HK-2 (cell line): ENCODE data around the gene TAF1C.

Source experiments
- DNase-seq: peaks from one replicate; pipeline ENCODE4 v3.0.0-alpha.2; 2018; ENCODE audit not compliant: unreplicated experiment

TAF1C gene

DNA sequence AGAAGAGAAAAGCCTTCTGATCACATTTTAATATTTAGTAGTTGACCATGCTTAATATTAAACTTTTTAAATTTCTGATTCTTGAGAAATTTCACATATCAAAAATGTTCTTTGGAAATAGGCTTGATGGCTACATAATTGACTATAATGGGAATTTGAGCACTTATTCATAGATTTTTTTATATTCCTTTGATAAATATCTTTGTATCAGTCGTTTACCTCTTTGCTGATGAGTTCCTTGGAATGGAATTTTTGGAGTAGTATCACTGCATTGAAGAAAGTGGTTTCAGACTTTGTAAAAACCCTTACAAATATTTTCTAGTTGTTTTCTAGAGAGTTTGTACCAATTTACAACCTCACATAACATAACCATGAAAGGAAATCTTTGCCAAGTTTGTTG is 27.1 kb downstream of the TAF1C start:
- no peak for DNase-seq

DNA sequence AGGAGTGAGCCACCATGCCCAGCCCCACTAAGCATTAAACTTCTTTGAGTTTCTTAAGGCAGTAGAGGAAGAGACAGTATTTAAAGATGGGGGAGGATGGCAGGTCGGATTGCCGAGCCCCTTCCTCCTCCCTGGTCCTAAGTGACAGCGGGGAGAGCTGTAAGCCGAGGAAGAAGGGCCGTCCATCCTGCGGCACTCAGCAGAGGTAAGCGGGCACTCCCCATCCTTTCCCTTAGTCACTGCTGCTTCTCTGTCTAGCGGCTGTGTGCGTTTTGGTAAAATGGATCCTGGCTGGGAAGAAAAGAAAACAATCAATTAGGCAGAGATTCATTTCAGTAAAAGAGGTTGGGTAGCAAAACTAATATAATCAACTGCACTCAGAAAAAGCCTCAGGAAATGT is 27.9 kb downstream of the TAF1C start:
- no peak for DNase-seq

DNA sequence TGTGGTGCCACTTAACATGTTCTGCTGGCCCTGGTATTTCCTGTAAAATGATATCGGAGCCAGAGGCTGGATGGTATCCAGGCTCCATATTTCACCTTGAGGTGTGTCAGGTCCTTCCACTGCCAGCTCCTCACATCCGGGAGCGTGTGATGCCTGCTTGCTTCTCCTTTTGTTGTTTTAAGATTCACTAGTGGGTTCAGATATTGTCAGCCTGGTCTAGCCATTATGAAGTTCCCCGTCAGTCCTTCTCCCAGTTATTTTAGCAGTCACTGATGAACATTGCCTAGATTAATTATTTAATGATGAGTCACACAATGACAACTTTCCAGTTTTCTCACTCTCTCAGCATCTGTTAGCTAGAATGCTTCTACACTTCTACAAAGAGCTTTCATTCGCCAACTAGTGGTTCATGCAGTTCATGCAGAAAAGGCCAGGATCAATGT is 30.5 kb downstream of the TAF1C start:
- DNase-seq = peak; percentile 57

DNA sequence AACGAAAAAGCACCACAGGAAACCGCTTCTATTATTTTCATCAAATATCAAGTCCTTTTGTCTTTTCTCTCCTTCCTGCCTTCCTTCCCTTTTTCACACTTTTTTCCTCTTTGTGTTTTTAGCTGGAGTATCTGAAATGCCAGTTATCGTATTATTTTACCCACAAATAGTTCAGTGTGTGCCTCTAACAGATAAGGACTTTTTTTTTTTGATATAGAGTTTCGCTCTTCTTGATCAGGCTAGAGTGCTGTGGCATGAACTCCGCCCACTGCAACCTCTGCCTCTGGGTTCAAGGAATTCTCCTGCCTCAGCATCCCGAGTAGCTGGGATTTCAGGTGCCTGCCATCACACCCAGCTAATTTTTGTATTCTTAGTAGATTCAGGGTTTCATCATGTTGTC is 31.1 kb downstream of the TAF1C start:
- no peak for DNase-seq

DNA sequence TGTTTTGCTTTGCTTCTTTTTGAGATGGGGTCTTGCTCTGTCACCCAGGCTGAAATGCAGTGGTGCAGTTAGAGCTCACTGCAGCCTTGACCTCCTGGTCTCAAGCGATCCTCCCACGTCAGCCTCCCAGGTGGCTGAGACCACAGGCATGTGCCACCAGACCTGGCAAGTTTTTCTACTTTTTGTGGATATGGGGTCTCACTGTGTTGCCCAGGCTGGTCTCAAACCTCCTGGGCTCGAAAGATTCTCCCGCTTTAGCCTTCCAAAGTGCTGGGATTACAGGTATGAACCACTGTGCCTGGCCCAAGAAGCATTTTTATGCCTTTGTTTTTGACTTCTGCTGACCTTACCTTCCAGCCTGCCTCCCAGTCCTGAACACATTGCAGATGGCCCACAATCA is 31.6 kb downstream of the TAF1C start:
- DNase-seq = no peak

DNA sequence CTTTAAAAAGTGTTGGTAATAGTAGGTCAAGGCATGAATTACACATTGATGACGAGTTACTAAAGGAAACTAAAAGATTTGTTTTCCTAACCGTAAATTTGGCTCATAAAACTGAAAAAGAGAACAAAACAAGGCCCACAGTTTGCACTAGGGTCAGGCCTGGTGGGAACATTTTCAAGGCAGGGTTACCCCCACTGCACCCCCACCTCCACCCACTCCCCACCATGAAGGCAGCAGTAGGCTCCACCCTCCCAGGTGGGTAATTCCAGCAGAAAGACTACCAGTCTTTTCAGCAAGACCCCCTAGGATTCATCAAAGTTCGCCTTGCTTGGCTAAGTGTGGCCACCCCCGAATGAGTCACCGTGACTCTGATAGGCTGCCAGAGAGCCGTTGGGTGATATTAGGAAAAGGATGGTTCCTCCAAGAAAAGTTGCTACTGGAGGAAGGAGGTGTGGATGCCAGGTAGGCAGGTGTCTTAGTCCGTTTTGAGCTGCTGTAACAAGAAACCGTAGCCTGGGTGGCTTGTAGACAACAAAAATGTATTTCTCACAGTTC is 33.1 kb downstream of the TAF1C start:
- no peak for DNase-seq

DNA sequence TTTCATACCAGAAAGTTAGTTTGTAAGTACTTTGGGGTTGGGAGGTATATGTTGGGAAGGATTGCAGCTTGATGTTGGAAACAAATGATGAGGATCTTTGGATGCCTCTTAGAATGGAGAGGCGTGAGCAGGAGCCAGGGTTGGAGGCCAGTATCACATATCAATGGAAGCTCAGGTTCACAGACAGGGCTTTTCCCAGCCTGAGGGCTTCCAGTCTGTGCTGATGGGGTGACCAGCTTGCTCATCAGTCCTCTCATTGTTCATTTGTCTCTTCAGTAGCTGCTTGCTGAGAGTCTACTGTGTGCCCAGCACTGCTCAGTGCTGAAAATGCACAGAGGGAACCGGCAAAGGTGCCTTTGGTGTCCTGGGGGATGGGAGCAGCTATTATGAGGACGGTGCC is 35.9 kb downstream of the TAF1C start:
- DNase-seq = no peak

DNA sequence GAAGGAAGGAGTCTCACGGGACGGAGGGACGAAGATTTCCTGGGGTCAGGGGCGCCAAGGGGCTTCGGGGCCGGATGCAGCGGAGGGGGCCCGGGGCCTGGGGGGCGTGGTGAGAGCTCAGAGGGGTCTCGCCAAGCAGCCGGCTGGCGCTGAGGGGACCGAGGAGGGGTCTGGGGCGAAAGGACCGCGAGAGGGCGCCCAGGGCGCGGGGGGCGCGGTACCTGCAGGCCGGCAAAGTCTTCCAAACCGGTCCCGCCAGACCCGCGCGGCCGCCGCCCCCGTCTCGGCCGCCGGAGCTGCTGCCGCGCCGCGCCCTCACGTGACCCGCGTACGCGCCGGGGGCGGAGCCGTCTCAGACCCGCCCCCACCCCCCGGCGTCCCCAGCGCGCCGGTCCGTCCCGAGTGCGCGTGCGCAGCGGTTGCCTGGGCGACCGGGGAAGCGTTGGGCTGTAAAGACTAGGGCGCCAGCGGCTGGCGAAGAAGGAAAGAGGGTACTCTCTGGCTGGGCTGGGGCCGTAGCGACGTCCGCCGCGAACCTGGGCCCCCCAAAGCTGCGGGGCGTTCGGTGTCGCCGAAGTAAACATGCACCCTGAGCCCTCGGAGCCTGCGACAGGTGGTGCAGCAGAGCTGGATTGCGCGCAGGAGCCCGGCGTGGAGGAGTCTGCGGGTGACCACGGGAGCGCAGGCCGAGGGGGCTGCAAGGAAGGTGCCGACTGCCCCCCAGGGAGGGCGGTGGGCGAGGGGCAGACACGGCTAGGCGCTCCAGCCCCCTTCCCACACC is 41.8 kb downstream of the TAF1C start, which contains the start of the genes DNAAF1 and HSDL1:
Gene DNAAF1, plus strand, starts transcription at position 450 of the 781 bp plus-strand sequence. Its CDS starts 133 bp downstream, at position 583.
Gene HSDL1, minus strand, starts transcription at position 319 of the 781 bp plus-strand sequence. CDS start 13,856 bp downstream, outside the sequence.
- peak; percentile 92 for DNase-seq

DNA sequence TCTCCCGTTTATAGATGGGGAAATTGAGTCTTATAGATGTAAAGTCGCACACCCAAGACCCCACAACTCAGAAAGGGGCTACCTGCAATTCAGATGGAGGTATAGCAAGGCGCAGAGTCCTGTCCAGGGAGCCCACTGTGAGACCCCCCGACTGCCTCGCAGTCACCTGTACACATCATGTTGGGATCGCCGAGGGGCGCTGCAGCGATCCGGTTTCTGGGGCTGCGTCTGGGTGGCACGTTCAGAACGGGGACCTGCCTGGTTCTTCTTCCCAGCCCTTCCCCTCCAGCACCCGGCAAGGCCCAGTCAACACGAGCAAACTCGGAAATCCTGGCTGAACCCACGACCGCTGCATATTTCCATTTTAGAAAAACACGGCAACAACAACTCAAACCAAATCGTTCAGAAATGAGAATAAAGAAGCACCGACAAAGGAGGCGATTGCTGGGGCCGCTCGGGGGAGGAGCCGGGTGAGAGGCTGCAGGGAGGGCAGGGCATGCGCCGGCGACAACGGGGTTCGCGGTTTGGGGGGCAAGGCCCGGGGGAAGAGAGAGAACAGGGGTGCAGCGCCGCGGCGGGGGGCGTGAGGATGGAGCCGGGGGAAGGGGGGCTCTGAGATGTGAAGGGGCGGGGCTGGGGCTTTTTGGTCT is 42.5 kb downstream of the TAF1C start:
- DNase-seq = peak; percentile 37

DNA sequence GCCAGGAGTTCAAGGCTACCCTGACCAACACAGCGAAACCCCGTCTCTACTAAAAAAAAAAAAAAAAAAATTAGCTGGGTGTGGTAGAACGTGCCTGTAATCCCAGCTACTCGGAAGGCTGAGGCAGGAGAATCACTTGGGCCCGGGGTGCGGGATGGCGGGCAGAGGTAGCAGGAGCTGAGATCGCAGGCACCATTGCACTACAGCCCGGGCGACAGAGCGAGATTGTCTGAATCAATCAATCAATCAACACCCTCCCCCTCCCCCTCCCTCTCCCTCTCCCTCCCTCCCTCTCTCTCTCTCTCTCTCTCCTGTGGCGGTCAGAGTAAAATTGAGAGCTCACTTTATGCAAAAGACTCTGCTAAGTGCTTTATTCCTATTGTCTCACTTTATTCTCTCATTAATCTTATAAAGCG is 43.1 kb downstream of the TAF1C start:
- no peak for DNase-seq

DNA sequence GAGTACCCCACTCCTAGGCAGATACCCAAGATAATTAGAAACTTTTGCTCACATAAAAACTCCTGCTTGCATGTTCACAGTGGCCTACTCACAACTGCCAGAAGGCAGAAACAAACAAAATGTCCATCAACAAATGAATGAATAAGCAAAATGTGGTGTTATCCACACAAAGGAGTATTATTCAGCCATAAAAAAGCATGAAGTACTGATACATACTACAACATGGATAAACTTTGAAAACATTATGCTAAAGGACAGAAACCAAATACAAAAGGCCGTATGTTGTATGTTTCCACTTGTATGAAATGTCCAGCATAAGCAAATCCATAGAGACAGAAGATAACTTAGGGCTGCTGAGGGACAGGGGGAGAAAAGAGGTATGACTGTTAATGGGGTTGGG is 43.8 kb downstream of the TAF1C start:
- DNase-seq = no peak

DNA sequence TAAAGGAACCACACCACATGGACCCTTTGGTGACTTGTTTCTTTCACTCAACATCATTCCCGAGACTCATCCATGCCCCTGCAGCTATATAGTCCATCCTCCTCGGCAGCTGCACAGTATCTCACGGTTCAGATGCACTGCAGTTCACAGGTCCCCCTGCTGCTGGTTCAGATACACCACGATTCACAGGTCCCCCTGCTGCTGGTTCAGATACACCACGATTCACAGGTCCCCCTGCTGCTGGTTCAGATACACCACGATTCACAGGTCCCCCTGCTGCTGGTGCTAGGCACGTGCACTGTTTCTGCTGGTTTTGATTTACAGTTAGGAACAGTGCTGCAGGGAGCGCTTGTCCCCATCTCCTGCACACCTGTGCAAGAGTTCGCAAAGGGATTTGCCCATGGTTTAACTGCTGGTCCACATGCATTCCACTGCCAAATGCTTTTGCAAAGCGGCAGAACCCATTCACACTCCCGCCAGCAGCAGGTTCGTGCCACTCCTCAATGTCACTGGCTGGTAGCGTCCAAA is 45.6 kb downstream of the TAF1C start:
- no peak for DNase-seq

DNA sequence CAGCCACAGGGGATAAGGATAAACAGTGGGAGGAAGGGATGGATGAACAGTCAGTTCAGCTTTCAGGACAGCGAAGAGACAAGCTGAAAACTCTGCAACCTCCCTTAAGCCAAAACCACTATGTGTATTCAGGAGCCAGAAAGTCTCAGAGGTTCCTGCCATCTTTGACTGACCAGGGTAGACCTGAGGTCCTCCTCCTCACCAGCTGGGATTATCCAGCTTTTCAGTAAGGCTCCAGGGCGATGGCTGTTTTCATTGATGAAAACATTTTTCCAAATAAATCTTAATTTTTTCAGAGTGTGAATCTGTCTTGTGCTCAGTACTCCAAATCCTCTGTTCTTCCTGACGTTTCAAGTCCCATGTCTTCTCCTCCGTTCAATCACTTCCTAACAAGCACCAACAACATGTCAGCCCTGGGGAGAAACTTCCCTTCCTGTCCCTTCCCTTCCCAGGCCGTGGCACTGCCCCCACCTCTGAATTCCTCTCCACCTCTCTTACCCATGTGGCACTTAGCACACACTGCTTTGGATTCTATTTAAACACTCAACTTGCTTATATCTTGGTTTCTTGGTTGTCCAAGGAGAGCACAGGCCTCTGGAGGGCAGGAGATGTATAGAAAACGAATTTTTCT is 47.1 kb downstream of the TAF1C start:
- DNase-seq = no peak

DNA sequence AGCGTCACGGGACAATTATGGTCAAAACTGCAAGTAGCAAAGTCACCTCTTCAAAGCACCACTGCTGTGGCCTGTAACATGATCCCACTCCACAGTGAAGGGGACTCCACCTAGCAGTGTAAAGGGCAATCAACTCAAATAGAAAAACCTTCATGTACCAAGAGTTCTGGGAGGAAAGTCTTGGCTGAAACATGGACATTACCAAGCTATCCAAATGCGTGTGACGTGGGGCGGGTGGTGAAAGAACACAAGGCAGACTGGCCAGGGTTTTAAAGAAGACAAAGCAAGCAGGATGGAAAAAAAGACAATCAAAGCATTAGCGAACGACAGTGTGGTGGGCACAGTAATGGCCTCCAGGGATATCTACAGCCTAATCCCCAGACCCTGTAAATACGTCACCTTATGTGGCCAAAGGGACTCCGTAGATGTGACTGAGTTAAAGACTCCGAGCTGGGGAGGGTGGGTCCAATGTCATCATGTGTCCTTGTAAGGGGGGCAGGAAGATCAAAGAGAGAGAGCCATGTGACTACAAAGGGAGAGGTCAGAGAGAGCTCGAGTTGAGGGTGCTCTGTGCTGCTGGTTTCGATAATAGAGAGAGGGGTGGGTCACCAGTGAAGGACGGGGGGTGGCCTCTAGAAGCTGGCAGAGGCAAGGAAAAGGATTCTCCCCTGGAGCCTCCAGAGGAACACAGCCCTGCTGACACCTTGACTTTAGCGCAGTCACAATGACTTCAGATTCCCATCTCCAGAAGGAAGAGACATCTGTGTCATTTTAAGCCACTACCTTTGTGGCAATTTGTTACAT is 47.8 kb downstream of the TAF1C start:
- DNase-seq = no peak

DNA sequence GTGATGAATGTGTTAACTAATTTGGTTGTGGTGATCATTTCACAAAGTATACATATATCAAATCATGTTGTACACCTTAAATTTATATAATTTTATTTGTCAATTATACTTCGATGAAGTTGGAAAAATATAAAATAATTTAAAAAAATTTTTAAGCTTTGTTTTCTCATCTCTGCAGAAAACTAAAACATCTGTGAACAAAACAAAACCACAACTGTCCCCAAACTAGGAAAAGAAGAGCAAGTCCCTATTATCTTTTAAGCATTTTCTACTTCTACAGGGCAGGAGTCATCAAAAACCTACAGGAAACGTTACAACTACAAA is 48.4 kb downstream of the TAF1C start:
- no peak for DNase-seq

DNA sequence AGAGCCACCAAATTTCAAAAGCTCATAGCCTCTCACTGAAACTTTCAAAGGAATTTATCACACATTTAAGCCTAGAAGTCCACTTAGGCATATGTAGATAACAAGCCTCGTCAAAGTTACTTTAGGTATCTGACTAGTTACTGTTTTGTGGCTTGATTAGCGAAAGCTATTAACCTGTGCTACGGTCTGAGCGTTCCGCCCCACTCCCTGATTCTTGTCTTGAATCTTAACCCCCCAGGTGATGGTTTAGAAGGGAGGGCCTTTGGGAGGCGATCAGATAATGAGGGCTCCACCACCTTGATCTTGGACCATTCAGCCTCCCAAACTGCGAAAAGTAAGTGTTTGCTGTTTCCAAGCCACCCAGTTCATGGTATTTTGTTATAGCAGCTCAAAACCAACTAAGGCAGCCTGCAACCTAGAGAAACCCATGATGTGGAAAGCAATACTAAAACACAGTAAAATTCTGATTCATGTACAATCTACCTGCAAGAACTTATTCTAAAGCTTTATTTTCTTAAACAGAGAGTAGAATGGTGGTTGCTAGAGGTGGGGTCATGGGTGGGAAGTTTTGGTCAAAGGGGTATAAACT is 49.0 kb downstream of the TAF1C start:
- no peak for DNase-seq

DNA sequence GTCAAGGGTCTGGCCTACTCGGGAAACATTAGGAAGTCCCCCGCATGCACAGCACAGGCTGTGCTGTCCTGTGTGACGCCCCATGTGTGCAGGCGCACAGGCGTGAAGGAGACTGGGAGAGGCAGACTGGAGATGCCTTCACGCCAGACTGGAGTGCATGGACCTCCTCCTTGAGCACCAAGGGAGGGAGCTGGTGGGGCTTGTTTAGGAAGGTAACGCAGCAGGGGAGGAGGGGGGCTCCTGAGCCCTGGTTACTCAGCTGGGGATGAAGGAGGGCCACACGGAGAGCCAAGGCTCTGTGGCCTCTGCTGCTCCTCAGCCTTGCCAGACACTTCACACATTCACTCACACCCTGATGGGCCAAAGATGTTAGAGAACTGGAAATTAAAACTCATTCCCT is 49.6 kb downstream of the TAF1C start:
- no peak for DNase-seq

DNA sequence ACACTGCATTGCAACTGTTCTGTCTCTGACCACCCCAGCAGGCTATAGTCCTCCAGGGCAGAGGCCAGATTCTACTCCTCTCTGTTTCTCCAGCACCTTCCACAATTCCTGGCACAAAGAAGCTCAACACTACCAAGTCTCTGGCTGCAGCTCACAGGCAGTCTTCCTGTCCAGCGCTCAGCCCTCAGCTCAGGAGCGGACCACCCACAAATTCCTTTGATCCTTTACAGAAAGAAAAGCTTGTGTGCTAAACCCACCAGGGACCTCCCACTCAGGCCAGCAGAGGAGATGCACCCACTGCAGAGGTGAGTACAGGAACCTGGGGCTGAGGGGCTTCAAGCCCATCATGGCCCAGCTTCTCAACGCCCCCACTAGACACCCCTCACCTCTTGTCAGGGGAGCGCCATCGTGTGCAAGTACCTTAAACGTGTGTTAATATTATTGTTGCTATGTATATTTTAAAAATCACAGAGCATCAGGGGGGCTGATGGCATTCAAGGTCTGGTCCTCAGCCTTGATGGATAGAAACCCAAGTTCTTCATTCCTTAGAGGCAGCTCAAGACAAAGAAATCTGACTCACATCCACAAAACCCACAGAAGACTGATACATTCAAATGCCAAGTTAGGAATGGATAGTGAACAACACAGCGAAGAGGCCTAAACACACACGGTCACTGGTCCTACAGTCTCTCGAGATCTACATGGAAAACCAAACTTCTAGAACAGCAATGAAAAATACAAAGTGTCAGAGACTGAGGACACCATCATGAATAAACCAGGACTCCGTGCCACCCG is 50.3 kb downstream of the TAF1C start:
- no peak for DNase-seq

DNA sequence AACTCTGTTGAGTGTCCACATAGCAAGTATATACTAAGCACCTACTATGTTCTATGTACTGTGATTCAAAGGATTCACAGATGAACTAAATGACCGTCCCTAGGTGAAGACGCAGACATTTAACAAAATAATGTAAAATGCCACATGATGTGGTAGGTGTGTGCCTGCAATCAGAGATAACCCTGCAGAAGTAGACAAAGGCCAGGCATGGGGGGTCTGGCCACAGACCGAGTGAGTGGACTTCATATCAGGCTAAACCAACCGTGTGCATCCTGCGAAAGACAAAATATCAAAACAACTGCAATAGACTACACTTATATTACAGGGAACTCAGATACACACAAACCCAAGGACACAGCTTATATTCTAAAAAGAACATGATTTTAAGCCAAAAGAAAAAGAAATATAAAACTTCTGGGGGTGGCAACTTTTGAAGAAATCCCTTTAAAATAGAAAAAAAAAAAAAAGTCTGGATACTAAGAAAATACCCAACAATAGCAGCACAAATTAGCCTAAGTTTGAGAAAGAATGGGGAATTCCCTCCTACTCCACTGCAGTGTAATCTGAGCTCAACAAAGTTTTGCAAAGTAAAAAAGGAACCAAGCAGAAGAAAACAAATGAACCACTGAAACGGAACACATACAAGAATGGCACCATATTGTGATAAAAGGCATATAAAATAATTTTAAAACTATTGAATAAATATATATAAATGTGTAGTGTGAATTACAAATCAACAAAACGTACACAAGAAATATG is 54.2 kb downstream of the TAF1C start:
- DNase-seq = no peak

DNA sequence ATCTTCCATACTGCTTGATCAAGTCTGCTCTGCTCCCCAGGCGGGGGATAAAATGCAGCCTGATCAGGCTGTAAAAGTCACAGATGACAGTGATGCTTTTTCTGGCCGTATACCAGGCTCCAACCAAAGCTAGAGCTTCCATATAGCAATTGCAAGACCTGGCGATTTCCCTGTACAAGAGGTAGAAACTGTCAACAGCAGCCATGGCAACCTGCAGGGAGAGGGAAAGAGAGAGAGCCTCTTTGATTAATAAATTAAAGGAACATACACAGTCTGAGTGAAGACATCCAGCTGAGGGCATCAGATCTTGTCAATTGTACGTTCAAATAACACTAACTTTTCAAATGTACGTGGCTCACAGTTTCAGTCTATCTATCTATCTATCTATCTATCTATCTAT is 55.7 kb downstream of the TAF1C start:
- DNase-seq = no peak
